Measurements from ENCODE around the gene KLRK1. TPM values are rescaled to one million over a fixed set of nuclear protein-coding genes. Genes with fewer than 3 reads are reported as not detected.

The KLRK1 gene
- total RNA-seq, 1 donor, result under 0.01 TPM

DNA sequence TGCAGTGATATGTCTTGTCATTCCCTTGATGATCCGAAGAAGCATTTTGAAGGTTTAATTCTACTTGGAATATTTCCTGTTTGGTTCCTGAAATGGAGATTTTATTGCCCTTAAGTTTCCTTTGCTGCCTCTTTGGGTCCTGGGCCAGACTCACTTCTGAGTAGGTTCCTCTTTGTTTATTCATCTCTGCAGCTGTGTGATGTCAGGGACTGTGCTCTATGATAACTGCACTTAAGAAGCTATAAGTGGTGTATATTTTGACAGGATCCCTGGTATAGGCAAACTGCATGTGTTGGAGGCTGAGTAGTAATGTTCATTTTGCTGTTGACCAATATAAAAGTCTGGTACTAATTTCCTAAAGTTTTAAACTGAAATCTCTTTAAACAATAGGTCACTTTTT is 19.6 kb upstream of the KLRK1 start, which contains the start of gene KLRC4:
TSS of gene KLRC4 (minus strand) at position 366 of the 400 bp plus-strand sequence. CDS start at position 184, 182 bp downstream.
- H3K9me3 ChIP-seq (ENCODE audit: low read depth, low read length), result no peaks in the 10 kb centered on the region
- H2AFZ ChIP-seq (ENCODE audit: low read length), result no peak within 1 kb of the TSS
- H4K20me1 ChIP-seq (ENCODE audit: insufficient read depth, low read length), result no peaks in the 10 kb centered on the region
- no peaks in the 10 kb centered on the region for H3K27me3 ChIP-seq (ENCODE audit: insufficient read depth, low read length)
- H3K36me3 ChIP-seq (ENCODE audit: insufficient read depth, low read length), result no peaks in the 10 kb centered on the region
- no peak within 1 kb of the TSS for H3K4me2 ChIP-seq (ENCODE audit: insufficient read depth, low read length)
- H3K4me3 ChIP-seq (ENCODE audit: insufficient read depth, low read length), result no peak within 1 kb of the TSS
- no peak within 1 kb of the TSS for H3K27ac ChIP-seq (ENCODE audit: low read depth, low read length)
- no peaks in the 10 kb centered on the region for H3K4me1 ChIP-seq (ENCODE audit: insufficient read depth, low read length)
- H3K79me2 ChIP-seq (ENCODE audit: insufficient read depth, low read length), result no peaks in the 10 kb centered on the region
- no peak for DNase-seq (ENCODE audit: insufficient read length, low spot score, missing footprints)
- no peak for TF ChIP-seq CTCF (IDR thresholded peaks at IDR 0.05; ENCODE audit: extremely low read depth, low read depth, low read length)

GRCh38 chr12:10408842-10409241 is 19.0 kb upstream of the KLRK1 start:
- H3K4me2 ChIP-seq (ENCODE audit: insufficient read depth, low read length), result no peak overlapping the region
- H2AFZ ChIP-seq (ENCODE audit: low read length), result no peak overlapping the region
- H4K20me1 ChIP-seq (ENCODE audit: insufficient read depth, low read length), result no peaks in the 10 kb centered on the region
- H3K27me3 ChIP-seq (ENCODE audit: insufficient read depth, low read length), result no peaks in the 10 kb centered on the region
- no peak overlapping the region for H3K27ac ChIP-seq (ENCODE audit: low read depth, low read length)
- no peaks in the 10 kb centered on the region for H3K36me3 ChIP-seq (ENCODE audit: insufficient read depth, low read length)
- DNase-seq (ENCODE audit: insufficient read length, low spot score, missing footprints), result no peak
- TF ChIP-seq CTCF (IDR thresholded peaks at IDR 0.05; ENCODE audit: extremely low read depth, low read depth, low read length), result no peak
- no peaks in the 10 kb centered on the region for H3K9me3 ChIP-seq (ENCODE audit: low read depth, low read length)
- H3K4me1 ChIP-seq (ENCODE audit: insufficient read depth, low read length), result no peaks in the 10 kb centered on the region
- no peaks in the 10 kb centered on the region for H3K79me2 ChIP-seq (ENCODE audit: insufficient read depth, low read length)
- H3K4me3 ChIP-seq (ENCODE audit: insufficient read depth, low read length), result no peak overlapping the region

GRCh38 chr12:10406725-10407124 is 16.9 kb upstream of the KLRK1 start:
- no peak for TF ChIP-seq CTCF (IDR thresholded peaks at IDR 0.05; ENCODE audit: extremely low read depth, low read depth, low read length)
- no peak for DNase-seq (ENCODE audit: insufficient read length, low spot score, missing footprints)
- H3K4me2 ChIP-seq (ENCODE audit: insufficient read depth, low read length), result no peak overlapping the region
- no peaks in the 10 kb centered on the region for H3K4me1 ChIP-seq (ENCODE audit: insufficient read depth, low read length)
- no peaks in the 10 kb centered on the region for H3K79me2 ChIP-seq (ENCODE audit: insufficient read depth, low read length)
- H3K27me3 ChIP-seq (ENCODE audit: insufficient read depth, low read length), result no peaks in the 10 kb centered on the region
- H3K36me3 ChIP-seq (ENCODE audit: insufficient read depth, low read length), result no peaks in the 10 kb centered on the region
- no peak overlapping the region for H3K4me3 ChIP-seq (ENCODE audit: insufficient read depth, low read length)
- H3K9me3 ChIP-seq (ENCODE audit: low read depth, low read length), result no peaks in the 10 kb centered on the region
- no peak overlapping the region for H3K27ac ChIP-seq (ENCODE audit: low read depth, low read length)
- no peak overlapping the region for H2AFZ ChIP-seq (ENCODE audit: low read length)
- H4K20me1 ChIP-seq (ENCODE audit: insufficient read depth, low read length), result no peaks in the 10 kb centered on the region

DNA sequence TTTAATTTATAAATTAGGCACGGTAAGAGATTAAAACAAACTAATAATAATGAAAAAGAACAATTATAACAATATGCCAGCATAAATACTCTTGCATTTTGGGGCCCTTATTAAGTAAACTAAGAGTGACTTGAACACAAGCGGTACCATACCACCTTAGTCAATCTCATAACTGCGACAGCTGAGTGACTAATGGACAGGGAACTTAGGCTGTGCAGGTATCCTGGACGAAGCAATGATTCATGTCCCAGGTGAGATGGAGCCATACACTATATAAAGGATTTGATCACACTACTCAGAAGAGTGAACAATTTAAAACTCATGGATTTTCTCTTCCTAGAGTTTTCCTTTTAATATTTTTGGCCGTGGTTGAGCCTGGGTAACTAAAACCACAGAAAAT is 15.5 kb upstream of the KLRK1 start:
- Histone ChIP-seq H3K4me1 (ENCODE audit: insufficient read depth, low read length) (no peaks in the 10 kb centered on the region), H4K20me1 (ENCODE audit: insufficient read depth, low read length) (no peaks in the 10 kb centered on the region), H2AFZ (ENCODE audit: low read length) (no peak overlapping the region), H3K4me3 (ENCODE audit: insufficient read depth, low read length) (no peak overlapping the region), H3K9me3 (ENCODE audit: low read depth, low read length) (no peaks in the 10 kb centered on the region), H3K27ac (ENCODE audit: low read depth, low read length) (no peak overlapping the region), H3K27me3 (ENCODE audit: insufficient read depth, low read length) (no peaks in the 10 kb centered on the region), H3K36me3 (ENCODE audit: insufficient read depth, low read length) (no peaks in the 10 kb centered on the region), H3K79me2 (ENCODE audit: insufficient read depth, low read length) (no peaks in the 10 kb centered on the region), H3K4me2 (ENCODE audit: insufficient read depth, low read length) (no peak overlapping the region)
- DNase-seq (ENCODE audit: insufficient read length, low spot score, missing footprints), result no peak
- no peak for TF ChIP-seq CTCF (IDR thresholded peaks at IDR 0.05; ENCODE audit: extremely low read depth, low read depth, low read length)
